PC-3 (cell line): ENCODE results near the gene RPS16. TPM values are rescaled to one million over a fixed set of nuclear protein-coding genes. Genes with fewer than 3 reads are reported as not detected.
A peak's percentile ranks its signal among the peaks of the same experiment; 100 is the strongest.

Experiments
- ATAC-seq: fragments of 200-7000 bp; cut with Tn5 transposase; 2 replicates; pipeline ENCODE4 v1.9.1; 2020; ENCODE audit warnings: mild to moderate bottlenecking, moderate library complexity
- BruUV-seq: library from RNA; stranded (reverse); fragments of 400-500 nt; replicated peaks from 2 replicates; lab custom pipeline; 2021; lab: Mats Ljungman, UMichigan
- CTCF ChIA-PET: fragments of 300-600 bp; sonication (Branson Sonifier 250); formaldehyde crosslinking; loops from one replicate; lab custom pipeline; 2022; ENCODE audit warnings: antibody characterized with exemption; lab: Charles Lee
- POLR2A ChIA-PET: fragments of 300-600 bp; sonication (Branson Sonifier 250); formaldehyde crosslinking; loops from one replicate; lab custom pipeline; 2022; ENCODE audit warnings: antibody characterized with exemption; ENCODE audit not compliant: unreplicated experiment; lab: Charles Lee
- DNase-seq: peaks from one replicate; pipeline ENCODE4 v3.0.0-alpha.2; 2015
- H2AFZ ChIP-seq: fragments of 300-600 bp; sonication (generic); 2 replicates; pipeline ENCODE4 v1.6.0; 2016; ENCODE audit warnings: antibody characterized with exemption, low read length
- H3F3A ChIP-seq: fragments of 300-600 bp; sonication (generic); one replicate; pipeline ENCODE4 v1.6.0; 2017; ENCODE audit warnings: antibody characterized with exemption, low read length, control low read depth, mild to moderate bottlenecking; ENCODE audit not compliant: unreplicated experiment
- H3K27ac ChIP-seq: fragments of 300-600 bp; sonication (generic); 2 replicates; pipeline ENCODE4 v1.5.1; 2016; ENCODE audit warnings: mild to moderate bottlenecking, low read length
- H3K27me3 ChIP-seq: fragments of 300-600 bp; sonication (generic); 2 replicates; pipeline ENCODE4 v1.6.1; 2016; ENCODE audit warnings: low read length, mixed read lengths
- H3K36me3 ChIP-seq: fragments of 300-600 bp; sonication (generic); 2 replicates; pipeline ENCODE4 v1.6.1; 2016; ENCODE audit warnings: low read depth, mixed run types, low read length, mixed read lengths
- H3K4me1 ChIP-seq: fragments of 300-600 bp; sonication (generic); 2 replicates; pipeline ENCODE4 v1.5.1; 2016; ENCODE audit warnings: low read length; ENCODE audit not compliant: insufficient read depth
- H3K4me2 ChIP-seq: fragments of 300-600 bp; sonication (generic); 2 replicates; pipeline ENCODE4 v1.6.0; 2016; ENCODE audit warnings: low read length
- H3K4me3 ChIP-seq: fragments of 300-600 bp; sonication (generic); 2 replicates; pipeline ENCODE4 v1.5.1; 2016; ENCODE audit warnings: mild to moderate bottlenecking, low read length, mixed read lengths
- H3K79me2 ChIP-seq: fragments of 300-600 bp; sonication (generic); 2 replicates; pipeline ENCODE4 v1.6.1; 2017; ENCODE audit warnings: low read length, mixed read lengths
- H3K9ac ChIP-seq: fragments of 300-600 bp; sonication (generic); 2 replicates; pipeline ENCODE4 v1.6.0; 2016; ENCODE audit warnings: mild to moderate bottlenecking, low read length
- H3K9me2 ChIP-seq: fragments of 300-600 bp; sonication (generic); replicated peaks from 2 replicates; pipeline ENCODE4 v1.6.1; 2016; ENCODE audit warnings: mixed run types, low read length, mixed read lengths
- H3K9me3 ChIP-seq: fragments of 300-600 bp; sonication (generic); 2 replicates; pipeline ENCODE4 v1.6.1; 2016; ENCODE audit warnings: low read length, mixed read lengths
- H4K20me1 ChIP-seq: fragments of 300-600 bp; sonication (generic); 2 replicates; pipeline ENCODE4 v1.6.1; 2016; ENCODE audit warnings: low read length, mixed read lengths
- CTCF ChIP-seq: fragments of 300-600 bp; sonication (generic); conservative IDR thresholded peaks from 2 replicates; pipeline ENCODE4 v1.5.1; 2017; ENCODE audit warnings: antibody characterized with exemption, low read depth, mild to moderate bottlenecking, low read length
- EZH2 ChIP-seq: fragments of 300-600 bp; sonication (generic); IDR thresholded peaks from one replicate; pipeline ENCODE4 v1.6.1; 2017; ENCODE audit warnings: antibody characterized with exemption, mild to moderate bottlenecking, low read length; ENCODE audit not compliant: unreplicated experiment
- EZH2phosphoT487 ChIP-seq: fragments of 300-600 bp; sonication (generic); IDR thresholded peaks from 2 replicates; pipeline ENCODE4 v1.6.1; 2018; ENCODE audit warnings: mild to moderate bottlenecking, antibody characterized with exemption, low read length, borderline replicate concordance
- intact Hi-C: fragments of 100-400 bp; cut with micrococcal nuclease; formaldehyde crosslinking; loops from 2 replicates; pipeline ENCODE4 v1.9.0; 2023
- total RNA-seq: library from RNA; depleted of rRNA; stranded (reverse); fragments of >200 nt; gene quantifications from 2 replicates; pipeline ENCODE4 v1.2.3, GENCODE V29; 2014

The RPS16 gene
- total RNA-seq, 1 experiment from 2014 or later = 418 TPM

- ChIA-PET POLR2A (no interaction called here), CTCF (no interaction called here)
- H2AFZ ChIP-seq = no peak overlapping the region
- H3K4me3 ChIP-seq = no peak overlapping the region
- H3K79me2 ChIP-seq = no peaks in the 10 kb centered on the region
- no peak for TF ChIP-seq CTCF
- TF ChIP-seq EZH2 = no peak
- no peak for TF ChIP-seq EZH2phosphoT487
- H4K20me1 ChIP-seq = no peaks in the 10 kb centered on the region
- DNase-seq (no peak), ATAC-seq (no peak)
- no peaks in the 10 kb centered on the region for H3K9me3 ChIP-seq
- H3K9me2 ChIP-seq = no peaks in the 10 kb centered on the region
- H3K36me3 ChIP-seq = no peaks in the 10 kb centered on the region
- no peaks in the 10 kb centered on the region for H3F3A ChIP-seq
- H3K4me2 ChIP-seq = no peak overlapping the region
- no peaks in the 10 kb centered on the region for H3K27me3 ChIP-seq
- H3K27ac ChIP-seq = no peak overlapping the region
- H3K4me1 ChIP-seq = peaks cover 42% of the 10 kb centered on the region
- intact Hi-C loops = no loop called here
- no peak overlapping the region for H3K9ac ChIP-seq
- BruUV-seq = no TSS peak
Measured at GRCh38 chr19:39400061-39400460, 35.7 kb downstream of the RPS16 start.

GRCh38 chr19:39399668-39400050 is 36.1 kb downstream of the RPS16 start:
- Histone ChIP-seq H3K9ac (no peak overlapping the region), H3K4me1 (peaks cover 42% of the 10 kb centered on the region), H3K9me2 (no peaks in the 10 kb centered on the region), H4K20me1 (no peaks in the 10 kb centered on the region), H3K4me2 (no peak overlapping the region), H3K79me2 (no peaks in the 10 kb centered on the region), H2AFZ (no peak overlapping the region), H3K36me3 (no peaks in the 10 kb centered on the region), H3F3A (no peaks in the 10 kb centered on the region), H3K27ac (no peak overlapping the region), H3K27me3 (no peaks in the 10 kb centered on the region), H3K9me3 (no peaks in the 10 kb centered on the region), H3K4me3 (no peak overlapping the region)
- TF ChIP-seq CTCF (no peak), EZH2 (no peak), EZH2phosphoT487 (no peak)
- CTCF ChIA-PET = no interaction called here
- intact Hi-C loops = no loop called here
- BruUV-seq = no TSS peak
- ATAC-seq (no peak), DNase-seq (no peak)
- POLR2A ChIA-PET = no interaction called here

- no peak overlapping the region for H3K4me3 ChIP-seq
- H3K4me2 ChIP-seq = peak overlapping the region; percentile 57
- intact Hi-C loops = no loop called here
- TF ChIP-seq EZH2 (no peak), CTCF (no peak), EZH2phosphoT487 (no peak)
- H3K27me3 ChIP-seq = no peaks in the 10 kb centered on the region
- BruUV-seq = TSS peak; percentile 11
- H3K4me1 ChIP-seq = peaks cover 38% of the 10 kb centered on the region
- no peaks in the 10 kb centered on the region for H3K9me2 ChIP-seq
- H2AFZ ChIP-seq = no peak overlapping the region
- ATAC-seq = no peak
- H3K36me3 ChIP-seq = no peaks in the 10 kb centered on the region
- ChIA-PET POLR2A (interaction anchor here (0.6 to 1.1 kb wide), 3 partner anchors 9 to 56 kb away, joined by 3 to 5 read pairs (median 4); partner anchors contain the start of genes RPS16 and SAMD4B), CTCF (interaction anchor here (0.6 kb wide), 1 partner anchor 43 kb away, joined by 13 read pairs; no protein-coding TSS in a partner anchor)
- peak overlapping the region; percentile 52 for H3K9ac ChIP-seq
- H3K9me3 ChIP-seq = no peaks in the 10 kb centered on the region
- H3K79me2 ChIP-seq = no peaks in the 10 kb centered on the region
- no peaks in the 10 kb centered on the region for H3F3A ChIP-seq
- H3K27ac ChIP-seq = peak overlapping the region; percentile 68
- DNase-seq = peak; percentile 42
- no peaks in the 10 kb centered on the region for H4K20me1 ChIP-seq
Measured at GRCh38 chr19:39398297-39398864, 37.4 kb downstream of the RPS16 start.
